PC-3 (cell line): ENCODE measurements around the gene ZCWPW1. TPM values are rescaled to one million over a fixed set of nuclear protein-coding genes. Genes with fewer than 3 reads are reported as not detected.

ENCODE experiments used
- ATAC-seq: fragments of 200-7000 bp; cut with Tn5 transposase; 2 replicates; pipeline ENCODE4 v1.9.1; 2020; ENCODE audit warnings: mild to moderate bottlenecking, moderate library complexity
- BruUV-seq: library from RNA; stranded (reverse); fragments of 400-500 nt; replicated peaks from 2 replicates; lab custom pipeline; 2021; lab: Mats Ljungman, UMichigan
- CTCF ChIA-PET: fragments of 300-600 bp; sonication (Branson Sonifier 250); formaldehyde crosslinking; loops from one replicate; lab custom pipeline; 2022; ENCODE audit warnings: antibody characterized with exemption; lab: Charles Lee
- POLR2A ChIA-PET: fragments of 300-600 bp; sonication (Branson Sonifier 250); formaldehyde crosslinking; loops from one replicate; lab custom pipeline; 2022; ENCODE audit warnings: antibody characterized with exemption; ENCODE audit not compliant: unreplicated experiment; lab: Charles Lee
- DNase-seq: peaks from one replicate; pipeline ENCODE4 v3.0.0-alpha.2; 2015
- H2AFZ ChIP-seq: fragments of 300-600 bp; sonication (generic); 2 replicates; pipeline ENCODE4 v1.6.0; 2016; ENCODE audit warnings: antibody characterized with exemption, low read length
- H3F3A ChIP-seq: fragments of 300-600 bp; sonication (generic); one replicate; pipeline ENCODE4 v1.6.0; 2017; ENCODE audit warnings: antibody characterized with exemption, low read length, control low read depth, mild to moderate bottlenecking; ENCODE audit not compliant: unreplicated experiment
- H3K27ac ChIP-seq: fragments of 300-600 bp; sonication (generic); 2 replicates; pipeline ENCODE4 v1.5.1; 2016; ENCODE audit warnings: mild to moderate bottlenecking, low read length
- H3K27me3 ChIP-seq: fragments of 300-600 bp; sonication (generic); 2 replicates; pipeline ENCODE4 v1.6.1; 2016; ENCODE audit warnings: low read length, mixed read lengths
- H3K36me3 ChIP-seq: fragments of 300-600 bp; sonication (generic); 2 replicates; pipeline ENCODE4 v1.6.1; 2016; ENCODE audit warnings: low read depth, mixed run types, low read length, mixed read lengths
- H3K4me1 ChIP-seq: fragments of 300-600 bp; sonication (generic); 2 replicates; pipeline ENCODE4 v1.5.1; 2016; ENCODE audit warnings: low read length; ENCODE audit not compliant: insufficient read depth
- H3K4me2 ChIP-seq: fragments of 300-600 bp; sonication (generic); 2 replicates; pipeline ENCODE4 v1.6.0; 2016; ENCODE audit warnings: low read length
- H3K4me3 ChIP-seq: fragments of 300-600 bp; sonication (generic); 2 replicates; pipeline ENCODE4 v1.5.1; 2016; ENCODE audit warnings: mild to moderate bottlenecking, low read length, mixed read lengths
- H3K79me2 ChIP-seq: fragments of 300-600 bp; sonication (generic); 2 replicates; pipeline ENCODE4 v1.6.1; 2017; ENCODE audit warnings: low read length, mixed read lengths
- H3K9ac ChIP-seq: fragments of 300-600 bp; sonication (generic); 2 replicates; pipeline ENCODE4 v1.6.0; 2016; ENCODE audit warnings: mild to moderate bottlenecking, low read length
- H3K9me2 ChIP-seq: fragments of 300-600 bp; sonication (generic); replicated peaks from 2 replicates; pipeline ENCODE4 v1.6.1; 2016; ENCODE audit warnings: mixed run types, low read length, mixed read lengths
- H3K9me3 ChIP-seq: fragments of 300-600 bp; sonication (generic); 2 replicates; pipeline ENCODE4 v1.6.1; 2016; ENCODE audit warnings: low read length, mixed read lengths
- H4K20me1 ChIP-seq: fragments of 300-600 bp; sonication (generic); 2 replicates; pipeline ENCODE4 v1.6.1; 2016; ENCODE audit warnings: low read length, mixed read lengths
- EZH2 ChIP-seq: fragments of 300-600 bp; sonication (generic); IDR thresholded peaks from one replicate; pipeline ENCODE4 v1.6.1; 2017; ENCODE audit warnings: antibody characterized with exemption, mild to moderate bottlenecking, low read length; ENCODE audit not compliant: unreplicated experiment
- EZH2phosphoT487 ChIP-seq: fragments of 300-600 bp; sonication (generic); IDR thresholded peaks from 2 replicates; pipeline ENCODE4 v1.6.1; 2018; ENCODE audit warnings: mild to moderate bottlenecking, antibody characterized with exemption, low read length, borderline replicate concordance
- intact Hi-C: fragments of 100-400 bp; cut with micrococcal nuclease; formaldehyde crosslinking; loops from 2 replicates; pipeline ENCODE4 v1.9.0; 2023
- total RNA-seq: library from RNA; depleted of rRNA; stranded (reverse); fragments of >200 nt; gene quantifications from 2 replicates; pipeline ENCODE4 v1.2.3, GENCODE V29; 2014
- TF ChIP-seq, protein P1 (sequence below): fragments of 300-600 bp; sonication (generic); conservative IDR thresholded peaks from 2 replicates; pipeline ENCODE4 v1.5.1; 2017; ENCODE audit warnings: antibody characterized with exemption, low read depth, mild to moderate bottlenecking, low read length

The ZCWPW1 gene
- total RNA-seq, 1 experiment from 2014 or later, result 2.2 TPM

DNA sequence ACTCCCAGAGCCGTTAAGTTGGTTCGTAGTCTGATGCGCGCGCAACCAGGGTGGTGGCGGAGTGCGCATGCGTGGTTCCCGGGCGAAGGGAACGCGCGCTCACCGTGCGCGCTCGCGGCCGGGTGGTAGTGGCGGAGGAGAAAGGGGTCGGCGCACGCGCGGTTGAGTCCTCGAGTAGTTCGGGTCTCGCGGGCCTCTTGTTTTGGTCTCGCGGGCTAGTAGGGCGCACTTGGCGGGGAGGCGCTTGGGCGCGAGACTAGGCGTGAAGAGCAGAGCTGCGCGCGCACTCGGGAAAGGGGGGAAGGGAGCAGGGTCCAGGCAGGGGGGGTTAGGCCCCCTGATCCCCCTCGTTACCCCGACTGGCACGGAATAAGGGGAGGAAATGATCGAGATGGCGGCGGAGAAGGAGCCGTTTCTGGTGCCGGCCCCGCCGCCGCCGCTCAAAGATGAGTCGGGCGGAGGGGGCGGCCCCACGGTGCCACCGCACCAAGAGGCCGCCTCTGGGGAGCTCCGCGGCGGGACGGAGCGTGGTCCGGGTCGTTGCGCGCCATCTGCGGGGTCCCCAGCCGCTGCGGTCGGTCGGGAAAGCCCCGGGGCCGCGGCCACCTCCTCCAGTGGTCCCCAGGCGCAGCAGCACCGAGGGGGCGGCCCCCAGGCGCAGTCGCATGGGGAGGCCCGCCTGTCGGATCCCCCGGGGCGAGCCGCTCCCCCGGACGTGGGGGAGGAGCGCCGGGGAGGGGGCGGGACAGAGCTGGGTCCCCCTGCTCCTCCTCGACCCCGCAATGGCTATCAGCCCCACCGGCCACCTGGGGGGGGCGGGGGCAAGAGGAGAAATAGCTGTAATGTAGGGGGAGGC lies 1.4 kb upstream of the ZCWPW1 start, which contains the start of gene MEPCE:
Gene MEPCE, plus strand, starts transcription at position 195 of the 856 bp plus-strand sequence. Its CDS starts 188 bp downstream, at position 383.
- CTCF ChIA-PET, result interaction anchor here (1.6 kb wide), 1 partner anchor 22 kb away, joined by 8 read pairs; no protein-coding TSS in a partner anchor
- ATAC-seq, result peak; percentile 36
- Histone ChIP-seq H3K4me2 (peak within 1 kb of the TSS; percentile 95), H2AFZ (peak within 1 kb of the TSS; percentile 90), H3K4me1 (peaks cover 30% of the 10 kb centered on the region), H3K79me2 (peaks cover 56% of the 10 kb centered on the region), H3K9me2 (no peaks in the 10 kb centered on the region), H3K9me3 (no peaks in the 10 kb centered on the region), H3K4me3 (peak within 1 kb of the TSS; percentile 80), H3F3A (peaks cover 3% of the 10 kb centered on the region), H3K9ac (peak within 1 kb of the TSS; percentile 99), H4K20me1 (no peaks in the 10 kb centered on the region), H3K27ac (peak within 1 kb of the TSS; percentile 98), H3K27me3 (no peaks in the 10 kb centered on the region), H3K36me3 (peaks cover 22% of the 10 kb centered on the region)
- BruUV-seq, result no TSS peak
- TF ChIP-seq, protein P1, sequence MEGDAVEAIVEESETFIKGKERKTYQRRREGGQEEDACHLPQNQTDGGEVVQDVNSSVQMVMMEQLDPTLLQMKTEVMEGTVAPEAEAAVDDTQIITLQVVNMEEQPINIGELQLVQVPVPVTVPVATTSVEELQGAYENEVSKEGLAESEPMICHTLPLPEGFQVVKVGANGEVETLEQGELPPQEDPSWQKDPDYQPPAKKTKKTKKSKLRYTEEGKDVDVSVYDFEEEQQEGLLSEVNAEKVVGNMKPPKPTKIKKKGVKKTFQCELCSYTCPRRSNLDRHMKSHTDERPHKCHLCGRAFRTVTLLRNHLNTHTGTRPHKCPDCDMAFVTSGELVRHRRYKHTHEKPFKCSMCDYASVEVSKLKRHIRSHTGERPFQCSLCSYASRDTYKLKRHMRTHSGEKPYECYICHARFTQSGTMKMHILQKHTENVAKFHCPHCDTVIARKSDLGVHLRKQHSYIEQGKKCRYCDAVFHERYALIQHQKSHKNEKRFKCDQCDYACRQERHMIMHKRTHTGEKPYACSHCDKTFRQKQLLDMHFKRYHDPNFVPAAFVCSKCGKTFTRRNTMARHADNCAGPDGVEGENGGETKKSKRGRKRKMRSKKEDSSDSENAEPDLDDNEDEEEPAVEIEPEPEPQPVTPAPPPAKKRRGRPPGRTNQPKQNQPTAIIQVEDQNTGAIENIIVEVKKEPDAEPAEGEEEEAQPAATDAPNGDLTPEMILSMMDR, result no peak
- no peak for TF ChIP-seq EZH2
- no peak for TF ChIP-seq EZH2phosphoT487
- peak; percentile 87 for DNase-seq
- POLR2A ChIA-PET, result interaction anchor here (0.6 to 1.1 kb wide), 4 partner anchors 22 to 182 kb away, joined by 3 to 6 read pairs (median 4); partner anchors contain the start of gene MOSPD3
- intact Hi-C loops, result loop anchor here (1.0 kb wide), 1 partner anchor 156 kb away; the partner anchor contains the start of genes FBXO24 and LRCH4

DNA sequence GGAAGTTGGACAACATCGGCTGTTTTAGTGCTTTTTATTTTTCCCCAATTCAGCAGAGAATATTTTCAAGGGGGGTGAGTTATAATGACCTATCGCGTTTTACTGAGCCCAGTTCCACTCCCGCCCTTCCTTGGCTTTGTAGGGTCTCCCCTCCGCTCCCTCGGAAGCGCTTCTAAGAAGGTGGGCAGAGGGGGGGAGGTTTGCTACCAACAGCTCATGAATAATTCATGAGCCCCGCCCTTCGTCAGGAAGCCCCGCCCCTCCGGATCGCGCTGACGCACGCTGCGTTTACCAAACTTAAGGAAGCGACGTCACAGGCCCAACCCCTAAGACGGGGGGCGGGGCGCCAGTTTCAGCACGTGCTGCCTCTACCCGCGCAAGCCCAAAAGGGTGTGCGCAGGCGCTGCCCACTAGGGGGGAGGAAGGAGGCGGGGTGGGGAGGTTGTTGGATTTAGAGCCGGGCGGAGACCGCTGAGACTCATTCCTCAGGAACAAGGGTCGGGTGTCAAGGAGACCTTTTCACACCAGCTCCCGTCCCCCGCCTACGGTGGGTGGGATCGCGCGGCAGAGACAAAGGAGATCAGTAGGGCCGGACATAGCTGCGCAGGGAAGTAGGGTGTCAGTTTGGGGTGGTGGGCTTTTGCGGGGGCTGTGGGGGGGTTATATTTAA lies 599 bp upstream of the ZCWPW1 start:
- TSS peak; percentile 69 for BruUV-seq
- ATAC-seq (peak; percentile 71), DNase-seq (peak; percentile 99)
- TF ChIP-seq, protein P1, result no peak
- no peak for TF ChIP-seq EZH2phosphoT487
- TF ChIP-seq EZH2, result no peak
- intact Hi-C loops, result loop anchor here (1.0 kb wide), 1 partner anchor 157 kb away; the partner anchor contains the start of genes FBXO24 and LRCH4
- H3K4me1 ChIP-seq, result peaks cover 23% of the 10 kb centered on the region
- H3K9ac ChIP-seq, result peak overlapping the region; percentile 99
- ChIA-PET POLR2A (interaction anchor here (0.6 to 1.1 kb wide), 7 partner anchors 11 to 823 kb away, joined by 3 to 4 read pairs (median 3); partner anchors contain the start of gene MOSPD3), CTCF (interaction anchor here (0.6 to 1.6 kb wide), 4 partner anchors 22 to 184 kb away, joined by 3 to 8 read pairs (median 6); no protein-coding TSS in a partner anchor)
- no peaks in the 10 kb centered on the region for H3K27me3 ChIP-seq
- H3F3A ChIP-seq, result no peaks in the 10 kb centered on the region
- peaks cover 16% of the 10 kb centered on the region for H3K36me3 ChIP-seq
- peak overlapping the region; percentile 80 for H3K4me3 ChIP-seq
- peak overlapping the region; percentile 95 for H3K4me2 ChIP-seq
- H4K20me1 ChIP-seq, result no peaks in the 10 kb centered on the region
- peak overlapping the region; percentile 98 for H3K27ac ChIP-seq
- H3K79me2 ChIP-seq, result peaks cover 49% of the 10 kb centered on the region
- no peaks in the 10 kb centered on the region for H3K9me2 ChIP-seq
- H2AFZ ChIP-seq, result peak overlapping the region; percentile 90
- no peaks in the 10 kb centered on the region for H3K9me3 ChIP-seq
